Astrocyte (in vitro differentiated cells and primary cell): ENCODE data around the gene AP2S1.

Experiments
- CTCF ChIP-seq: IDR thresholded peaks from 2 replicates; pipeline ENCODE4 v1.5.1; 2011; ENCODE audit warnings: low read depth, mild to moderate bottlenecking, inconsistent platforms, low read length, moderate library complexity; ENCODE audit not compliant: insufficient read depth
- EZH2 ChIP-seq: IDR thresholded peaks from 2 replicates; pipeline ENCODE4 v1.6.1; 2012; ENCODE audit warnings: mild to moderate bottlenecking, low read length, inconsistent platforms; ENCODE audit not compliant: insufficient read depth

DNA sequence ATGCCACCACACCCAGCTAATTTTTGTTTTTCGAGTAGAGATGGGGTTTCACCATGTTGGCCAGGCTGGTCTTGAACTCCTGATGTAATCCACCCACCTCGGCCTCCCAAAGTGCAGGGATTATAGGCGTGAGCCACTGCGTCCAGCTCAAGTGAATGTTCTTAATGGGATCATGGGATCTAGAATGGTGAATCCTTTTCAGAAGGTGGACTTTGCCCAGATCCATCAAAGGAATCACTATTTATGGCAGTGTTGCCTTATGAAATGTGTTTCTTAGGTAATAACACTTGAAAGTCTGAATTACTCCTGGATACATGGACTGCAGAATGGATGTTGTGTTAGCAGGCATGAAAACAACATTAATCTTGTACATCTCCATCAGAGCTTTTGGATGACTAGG lies 30.4 kb upstream of the AP2S1 start:
- TF ChIP-seq CTCF (no peak), EZH2 (no peak)
